Measurements from ENCODE around the gene DHRS13. TPM values are rescaled to one million over a fixed set of nuclear protein-coding genes. Genes with fewer than 3 reads are reported as not detected.
"Not testable (repeated sequence)": the region's sequence is repeated elsewhere in the genome, so short reads cannot be mapped to it uniquely, and the experiment has no call there.

Gene DHRS13
- total RNA-seq, 2 experiments from 2014 or later: 29.2 to 29.3 TPM

DNA sequence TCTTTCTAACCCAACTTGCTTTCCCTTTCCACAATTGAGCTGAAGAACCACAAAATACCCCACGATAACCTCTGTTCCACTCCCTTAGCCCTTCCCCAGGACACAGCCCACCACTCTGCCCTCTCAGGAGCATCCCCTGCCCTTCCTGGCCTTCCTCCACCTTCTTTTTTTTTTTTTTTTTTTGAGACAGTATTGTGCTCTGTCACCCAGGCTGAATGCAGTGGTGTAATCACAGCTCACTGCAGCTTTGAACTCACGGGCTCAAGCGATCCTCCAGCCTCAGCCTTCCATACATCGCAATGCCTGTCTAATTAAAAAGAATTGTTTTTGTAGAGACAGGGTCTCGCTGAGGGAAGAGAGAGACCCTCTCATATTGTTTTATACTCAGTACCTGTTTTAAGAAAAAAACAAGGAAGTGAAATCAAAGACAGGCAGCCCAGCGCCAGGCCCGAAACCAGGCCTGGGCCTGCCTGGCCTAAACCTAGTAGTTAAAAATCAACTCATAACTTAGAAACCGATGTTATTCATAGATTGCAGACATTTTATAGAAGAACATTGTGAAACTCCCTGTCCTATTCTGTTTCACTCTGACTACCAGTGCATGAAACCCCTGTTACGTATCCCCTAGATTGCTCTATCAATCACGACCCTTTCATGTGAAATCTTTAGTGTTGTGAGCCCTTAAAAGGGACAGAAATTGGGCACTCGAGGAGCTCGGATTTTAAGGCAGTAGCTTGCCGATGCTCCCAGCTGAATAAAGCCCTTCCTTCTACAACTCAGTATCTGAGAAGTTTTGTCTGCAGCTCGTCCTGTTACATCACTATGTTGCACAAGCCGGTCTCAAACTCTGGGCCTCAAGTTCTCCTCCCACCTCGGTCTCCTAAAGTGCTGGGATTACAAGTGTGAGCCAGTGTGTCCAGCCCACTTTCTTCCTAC lies 9.4 kb downstream of the DHRS13 start:
- POLR2A ChIA-PET: interaction anchor here (0.6 to 2.8 kb wide), 12 partner anchors 9 to 182 kb away, joined by 3 to 13 read pairs (median 4); partner anchors contain the start of genes DHRS13, FAM222B, PHF12 and PROCA1
- peak; percentile 35 for DNase-seq

DNA sequence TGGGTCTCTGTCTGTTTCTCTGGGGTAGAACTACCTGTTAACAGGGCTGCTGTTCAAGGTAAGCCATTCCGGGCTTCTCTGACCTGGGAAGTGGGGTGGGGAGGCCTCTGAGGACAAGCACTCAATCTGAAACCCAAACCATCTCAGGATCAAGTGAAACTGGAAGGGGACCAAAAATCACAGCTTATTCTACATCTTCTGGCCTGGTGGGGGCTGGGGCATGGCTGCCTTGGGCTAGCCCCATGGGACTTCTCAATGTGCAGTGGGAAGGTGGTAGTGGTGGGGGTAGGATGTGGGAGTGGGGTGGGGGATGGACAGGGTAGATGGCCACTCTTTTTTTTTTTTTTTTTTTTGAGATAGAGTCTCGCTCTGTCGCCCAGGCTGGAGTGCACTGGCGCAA lies 10.9 kb downstream of the DHRS13 start:
- no peak overlapping the region for H3K4me3 Mint-ChIP-seq
- no peaks in the 10 kb centered on the region for H3K9me3 Mint-ChIP-seq (ENCODE audit: insufficient read depth)

More for the DNA sequence above, 9.4 kb downstream of the DHRS13 start:
- peak overlapping the region; percentile 97 for H3K27ac Mint-ChIP-seq
- CTCF ChIA-PET: interaction anchor here (0.7 to 7.9 kb wide), 13 partner anchors 9 to 223 kb away, joined by 3 to 64 read pairs (median 4); partner anchors contain the start of genes DHRS13, NEK8 and TLCD1
- peaks cover 74% of the 10 kb centered on the region for H3K4me1 Mint-ChIP-seq (ENCODE audit: low read depth)
- ATAC-seq: peak; percentile 11
- not testable (repeated sequence) for H3K9me3 Mint-ChIP-seq (ENCODE audit: insufficient read depth); H3K27me3 Mint-ChIP-seq (ENCODE audit: low read depth)
- H3K36me3 Mint-ChIP-seq (ENCODE audit: low read depth): peaks cover 54% of the 10 kb centered on the region
- peak overlapping the region; percentile 76 for H3K4me3 Mint-ChIP-seq

DNA sequence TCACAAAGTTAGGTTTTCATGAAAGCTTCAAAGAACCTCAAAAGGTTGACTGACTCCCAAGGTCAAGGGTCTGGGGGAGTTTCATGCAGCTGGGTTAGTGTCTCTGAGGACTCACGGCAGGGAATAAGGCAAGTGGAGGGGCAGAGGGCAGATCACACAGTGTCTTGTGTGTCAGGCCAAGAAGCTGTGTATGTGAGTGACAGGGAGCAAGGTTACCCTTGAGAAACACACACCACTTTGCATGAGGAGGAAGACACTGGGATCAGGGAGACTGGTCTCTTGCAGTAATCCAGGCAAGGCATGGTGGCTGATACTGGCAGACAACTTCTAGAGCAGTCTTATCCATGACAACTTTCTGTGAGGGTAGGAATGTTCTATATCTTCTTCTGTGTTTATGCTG lies 11.7 kb downstream of the DHRS13 start:
- peaks cover 63% of the 10 kb centered on the region for H3K4me1 Mint-ChIP-seq (ENCODE audit: low read depth)
- no peak overlapping the region for H3K4me3 Mint-ChIP-seq
- H3K27me3 Mint-ChIP-seq (ENCODE audit: low read depth): no peaks in the 10 kb centered on the region
- ATAC-seq (no peak), DNase-seq (no peak)
- no peaks in the 10 kb centered on the region for H3K9me3 Mint-ChIP-seq (ENCODE audit: insufficient read depth)
- CTCF ChIA-PET: interaction anchor here (0.9 to 5.7 kb wide), 4 partner anchors 11 to 141 kb away, joined by 3 to 39 read pairs (median 4); partner anchors contain the start of gene DHRS13
- POLR2A ChIA-PET: interaction anchor here (2.8 kb wide), 1 partner anchor 11 kb away, joined by 13 read pairs; the partner anchor contains the start of gene DHRS13
- peak overlapping the region; percentile 83 for H3K27ac Mint-ChIP-seq
- peaks cover 52% of the 10 kb centered on the region for H3K36me3 Mint-ChIP-seq (ENCODE audit: low read depth)

More for the DNA sequence above, 10.9 kb downstream of the DHRS13 start:
- Mint-ChIP-seq H3K27me3 (ENCODE audit: low read depth) (no peaks in the 10 kb centered on the region), H3K4me1 (ENCODE audit: low read depth) (peaks cover 65% of the 10 kb centered on the region), H3K36me3 (ENCODE audit: low read depth) (peaks cover 54% of the 10 kb centered on the region), H3K27ac (peak overlapping the region; percentile 83)
- POLR2A ChIA-PET: interaction anchor here (1.1 to 2.8 kb wide), 5 partner anchors 10 to 34 kb away, joined by 3 to 13 read pairs (median 9); partner anchors contain the start of gene DHRS13
- DNase-seq (no peak), ATAC-seq (no peak)
- CTCF ChIA-PET: interaction anchor here (0.9 to 7.9 kb wide), 7 partner anchors 10 to 165 kb away, joined by 3 to 64 read pairs (median 19); partner anchors contain the start of genes DHRS13, NEK8 and TLCD1

DNA sequence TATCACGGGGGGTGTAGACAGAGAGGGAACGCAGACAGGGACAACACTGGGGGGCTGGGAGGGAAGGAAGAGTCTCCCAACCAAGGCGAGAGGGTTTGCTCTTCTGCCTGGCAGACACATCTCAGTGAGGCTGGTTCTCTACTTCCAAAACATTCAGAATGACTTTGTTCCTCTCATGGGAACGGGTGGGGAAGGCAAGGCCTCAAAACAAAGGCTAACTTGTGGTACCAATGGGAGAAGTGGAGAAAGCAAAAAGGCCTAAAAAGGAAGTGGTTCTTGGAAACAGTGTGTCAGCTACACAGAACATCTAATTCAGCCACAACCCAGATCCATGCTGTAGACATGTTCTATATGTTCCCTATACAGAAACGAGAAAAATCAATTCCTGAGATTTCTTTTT lies 12.9 kb downstream of the DHRS13 start:
- no peak for DNase-seq
- Mint-ChIP-seq H3K27me3 (ENCODE audit: low read depth) (no peaks in the 10 kb centered on the region), H3K4me3 (peak overlapping the region; percentile 32), H3K27ac (peak overlapping the region; percentile 70), H3K36me3 (ENCODE audit: low read depth) (peaks cover 49% of the 10 kb centered on the region), H3K4me1 (ENCODE audit: low read depth) (peaks cover 58% of the 10 kb centered on the region), H3K9me3 (ENCODE audit: insufficient read depth) (no peaks in the 10 kb centered on the region)
- CTCF ChIA-PET: interaction anchor here (1.8 to 5.7 kb wide), 2 partner anchors 12 to 126 kb away, joined by 4 to 39 read pairs; partner anchors contain the start of gene DHRS13
- POLR2A ChIA-PET: no interaction called here
- ATAC-seq: peak; percentile 31

DNA sequence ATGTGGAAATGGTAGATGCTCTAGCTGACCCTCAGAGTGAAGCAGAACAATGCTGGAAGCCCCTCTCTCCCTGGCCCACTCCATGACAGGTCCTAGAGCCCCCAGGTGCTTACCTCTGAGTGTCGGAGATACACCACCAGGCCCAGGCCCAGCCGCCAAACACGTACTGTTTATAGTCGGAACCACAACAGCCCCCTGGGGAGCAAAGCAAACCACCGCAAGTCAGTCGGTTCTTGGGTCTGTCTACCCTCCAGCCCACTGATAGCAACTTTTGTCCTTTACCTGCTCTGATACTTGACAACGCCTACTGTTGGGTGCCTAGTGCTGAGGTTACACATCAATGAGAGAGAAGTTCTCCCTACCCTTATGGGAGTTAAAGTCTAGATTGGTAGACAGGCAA lies 14.0 kb downstream of the DHRS13 start:
- Mint-ChIP-seq H3K27ac (no peak overlapping the region), H3K9me3 (ENCODE audit: insufficient read depth) (no peaks in the 10 kb centered on the region), H3K27me3 (ENCODE audit: low read depth) (no peaks in the 10 kb centered on the region), H3K4me1 (ENCODE audit: low read depth) (peaks cover 57% of the 10 kb centered on the region), H3K36me3 (ENCODE audit: low read depth) (peaks cover 54% of the 10 kb centered on the region), H3K4me3 (no peak overlapping the region)
- no peak for DNase-seq
- POLR2A ChIA-PET: no interaction called here
- CTCF ChIA-PET: no interaction called here
- no peak for ATAC-seq

DNA sequence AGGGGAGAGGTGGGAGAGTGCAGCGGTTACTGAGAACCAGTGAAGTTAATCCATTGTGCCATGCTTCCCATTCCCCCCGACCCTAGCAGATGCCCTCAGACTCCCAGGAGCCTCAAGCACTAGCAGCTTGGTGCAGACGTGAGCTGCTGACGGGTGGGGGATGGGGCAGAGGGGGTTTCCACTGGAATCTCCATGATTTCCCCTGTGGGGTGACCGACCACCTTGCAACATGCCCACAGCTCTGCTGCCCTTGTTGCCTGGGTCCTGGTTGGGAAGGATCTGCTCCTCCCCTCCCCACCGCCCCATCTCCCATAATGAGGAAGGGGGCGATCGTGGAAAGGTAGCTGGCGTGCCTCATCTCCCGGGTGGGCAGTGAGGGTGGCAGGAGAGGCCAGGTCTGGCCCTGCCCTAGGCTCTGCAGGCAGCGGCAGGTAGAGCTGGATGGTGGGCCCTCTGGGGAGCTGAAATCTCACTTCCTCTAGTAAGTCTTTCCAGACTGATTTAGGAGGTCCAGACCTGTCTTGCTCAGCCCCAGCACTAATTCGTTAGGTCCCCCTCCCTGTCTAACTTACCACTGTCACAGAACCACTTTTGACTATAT lies 14.9 kb downstream of the DHRS13 start:
- DNase-seq: no peak
- Mint-ChIP-seq H3K27me3 (ENCODE audit: low read depth) (no peaks in the 10 kb centered on the region), H3K27ac (no peak overlapping the region), H3K36me3 (ENCODE audit: low read depth) (peaks cover 50% of the 10 kb centered on the region), H3K4me3 (no peak overlapping the region), H3K4me1 (ENCODE audit: low read depth) (peaks cover 48% of the 10 kb centered on the region), H3K9me3 (ENCODE audit: insufficient read depth) (no peaks in the 10 kb centered on the region)
- ATAC-seq: no peak
- ChIA-PET POLR2A (no interaction called here), CTCF (no interaction called here)

DNA sequence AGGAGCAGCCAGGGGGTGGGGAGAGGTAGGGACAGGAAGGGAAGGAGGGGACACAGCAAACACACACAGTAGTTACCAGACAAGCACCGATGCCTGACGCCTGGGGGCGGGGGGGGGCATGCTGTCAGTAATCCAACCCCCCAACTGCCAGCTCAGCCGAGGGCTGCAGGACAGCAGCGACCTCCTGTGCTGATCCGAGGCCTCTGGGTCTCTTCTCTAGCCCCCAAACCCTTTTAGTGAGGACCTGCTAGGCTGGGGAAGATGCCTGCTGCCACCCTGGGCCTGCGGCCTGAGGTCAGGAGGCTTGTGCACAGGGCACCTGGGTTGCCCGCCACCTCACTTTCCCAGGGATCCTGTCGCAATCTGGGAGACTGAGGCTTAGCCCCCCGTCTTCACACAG lies 16.9 kb downstream of the DHRS13 start:
- POLR2A ChIA-PET: no interaction called here
- CTCF ChIA-PET: no interaction called here
- DNase-seq: no peak
- Mint-ChIP-seq H3K4me3 (no peak overlapping the region), H3K27me3 (ENCODE audit: low read depth) (no peaks in the 10 kb centered on the region), H3K27ac (no peak overlapping the region), H3K9me3 (ENCODE audit: insufficient read depth) (no peaks in the 10 kb centered on the region), H3K4me1 (ENCODE audit: low read depth) (peaks cover 30% of the 10 kb centered on the region), H3K36me3 (ENCODE audit: low read depth) (peaks cover 49% of the 10 kb centered on the region)
- no peak for ATAC-seq

DNA sequence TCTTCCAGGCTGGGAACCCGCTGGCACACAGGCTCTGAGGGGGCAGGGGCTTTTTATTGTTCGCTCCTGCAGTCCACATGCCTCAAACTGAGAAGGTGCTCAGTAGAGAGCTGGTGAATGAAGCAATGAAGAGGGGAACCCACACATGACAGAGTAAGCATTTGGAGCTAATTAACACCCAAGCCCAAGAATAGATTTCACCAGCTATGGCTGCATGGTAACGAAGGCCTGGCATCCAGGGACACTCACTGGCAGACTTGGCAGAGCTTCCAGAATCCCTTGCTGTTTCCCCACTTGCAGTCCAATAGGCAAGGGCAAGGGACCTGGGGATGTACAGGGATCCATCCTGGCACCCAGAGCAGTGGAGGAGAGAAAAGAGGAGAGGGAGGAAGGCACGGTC lies 17.5 kb downstream of the DHRS13 start:
- ChIA-PET CTCF (interaction anchor here (1.0 kb wide), 1 partner anchor 122 kb away, joined by 4 read pairs; no protein-coding TSS in a partner anchor), POLR2A (interaction anchor here (1.5 kb wide), 1 partner anchor 13 kb away, joined by 6 read pairs; no protein-coding TSS in a partner anchor)
- Mint-ChIP-seq H3K9me3 (ENCODE audit: insufficient read depth) (no peaks in the 10 kb centered on the region), H3K27ac (peak overlapping the region; percentile 67), H3K36me3 (ENCODE audit: low read depth) (peaks cover 52% of the 10 kb centered on the region), H3K4me3 (no peak overlapping the region), H3K27me3 (ENCODE audit: low read depth) (no peaks in the 10 kb centered on the region), H3K4me1 (ENCODE audit: low read depth) (peaks cover 24% of the 10 kb centered on the region)
- DNase-seq (no peak), ATAC-seq (no peak)

DNA sequence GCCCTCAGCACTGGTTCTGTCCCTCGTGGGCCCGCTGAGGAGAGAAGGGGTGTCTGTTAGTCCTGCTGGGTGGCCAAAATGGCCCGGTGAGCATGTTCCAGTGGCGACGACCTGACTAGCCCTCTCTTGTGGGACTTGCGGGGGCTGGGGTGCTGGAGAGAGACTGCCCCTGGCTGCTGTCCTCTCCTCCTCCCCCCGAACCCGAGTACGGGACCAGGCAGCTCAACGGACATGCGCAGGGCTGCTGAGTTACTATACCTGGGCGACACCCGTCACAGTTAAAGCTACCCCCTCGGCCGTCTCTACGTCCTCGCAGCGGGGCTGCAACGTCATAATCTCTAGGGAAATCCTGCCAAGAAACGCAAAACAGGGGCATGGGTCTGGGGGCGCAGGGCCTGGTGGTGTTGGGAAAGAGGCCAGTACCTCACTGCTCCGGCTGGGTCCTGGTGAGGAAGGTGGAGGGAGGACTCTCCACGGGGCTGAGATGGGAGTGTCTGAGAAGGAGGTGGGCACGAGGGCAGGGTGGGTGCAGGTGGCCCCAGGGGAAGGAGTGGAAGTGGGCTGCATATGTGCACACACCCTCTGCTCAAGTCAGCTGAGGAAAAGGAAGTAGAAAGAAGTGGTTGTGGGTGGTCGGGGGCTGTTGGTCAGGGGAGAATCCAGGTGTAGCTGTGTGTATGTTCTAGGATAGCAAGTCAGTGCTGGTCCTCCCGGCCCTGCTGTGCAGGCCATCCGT lies 18.7 kb downstream of the DHRS13 start:
- POLR2A ChIA-PET: interaction anchor here (1.5 kb wide), 1 partner anchor 14 kb away, joined by 6 read pairs; no protein-coding TSS in a partner anchor
- peak overlapping the region; percentile 44 for H3K27ac Mint-ChIP-seq

DNA sequence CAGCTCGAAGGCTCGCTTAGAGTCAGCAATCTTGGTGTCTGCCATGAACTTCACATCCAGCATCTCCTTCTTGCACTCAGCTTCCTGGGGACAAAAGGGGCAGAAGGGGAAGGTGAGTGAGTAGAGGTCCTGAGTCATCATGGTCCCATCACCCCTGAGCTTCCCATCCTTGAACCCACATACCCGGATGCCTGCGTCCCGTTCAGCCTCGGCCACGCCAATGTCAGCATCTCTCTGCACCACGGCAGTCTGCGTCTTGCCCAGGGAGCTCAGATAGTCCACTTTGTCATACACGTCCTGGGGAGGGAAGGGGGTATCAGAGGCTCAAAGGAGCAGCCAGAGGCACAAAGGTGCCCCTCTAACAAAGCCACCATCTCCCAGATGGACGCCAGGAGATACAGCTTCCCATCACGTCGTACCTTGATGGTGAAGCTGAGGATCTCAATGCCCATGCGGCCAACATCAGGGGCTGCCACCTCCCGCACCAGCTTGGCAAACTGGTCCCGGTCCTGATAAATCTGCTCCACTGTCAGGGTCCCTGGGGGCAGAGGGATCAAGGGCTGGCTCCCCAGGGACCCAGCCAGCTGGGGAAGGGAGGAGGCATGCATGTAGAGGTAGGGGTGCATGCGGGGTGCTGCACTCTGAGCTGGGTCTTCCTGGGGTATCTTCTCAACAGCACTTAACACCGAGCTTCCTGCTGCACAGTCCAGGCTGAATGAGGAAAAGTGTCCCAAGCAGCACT lies 20.6 kb downstream of the DHRS13 start:
- ChIA-PET CTCF (interaction anchor here (1.5 kb wide), 1 partner anchor 119 kb away, joined by 4 read pairs; no protein-coding TSS in a partner anchor), POLR2A (interaction anchor here (0.7 to 2.5 kb wide), 3 partner anchors 11 to 22 kb away, joined by 4 to 9 read pairs (median 9); no protein-coding TSS in a partner anchor)
- no peaks in the 10 kb centered on the region for H3K27me3 Mint-ChIP-seq (ENCODE audit: low read depth)
- DNase-seq: no peak
- no peak overlapping the region for H3K4me3 Mint-ChIP-seq
- H3K9me3 Mint-ChIP-seq (ENCODE audit: insufficient read depth): no peaks in the 10 kb centered on the region
- ATAC-seq: no peak
- peaks cover 64% of the 10 kb centered on the region for H3K36me3 Mint-ChIP-seq (ENCODE audit: low read depth)
- H3K27ac Mint-ChIP-seq: no peak overlapping the region
- H3K4me1 Mint-ChIP-seq (ENCODE audit: low read depth): peaks cover 17% of the 10 kb centered on the region

More for the DNA sequence above, 18.7 kb downstream of the DHRS13 start:
- peaks cover 12% of the 10 kb centered on the region for H3K4me1 Mint-ChIP-seq (ENCODE audit: low read depth)
- no peak for DNase-seq
- H3K4me3 Mint-ChIP-seq: no peak overlapping the region
- H3K9me3 Mint-ChIP-seq (ENCODE audit: insufficient read depth): no peaks in the 10 kb centered on the region
- peaks cover 60% of the 10 kb centered on the region for H3K36me3 Mint-ChIP-seq (ENCODE audit: low read depth)
- no peak for ATAC-seq
- CTCF ChIA-PET: interaction anchor here (1.0 kb wide), 1 partner anchor 120 kb away, joined by 4 read pairs; no protein-coding TSS in a partner anchor
- H3K27me3 Mint-ChIP-seq (ENCODE audit: low read depth): no peaks in the 10 kb centered on the region

Data from activated CD8-positive, alpha-beta T cell treated with anti-CD3 and anti-CD28 coated beads, Interleukin-2, amount 10 ng/mL, durations not matched to agents 7 days and 5 days (primary cell).